SU-DHL-6 (cell line): ENCODE measurements around the gene GPC1.

Experiments used
- H2AFZ ChIP-seq: fragments of 200-600 bp; sonication (generic); 2 replicates; pipeline ENCODE4 v1.6.1; 2014; ENCODE audit warnings: low read depth, mild to moderate bottlenecking, moderate library complexity, mixed read lengths, antibody characterized with exemption, low read length; ENCODE audit not compliant: severe bottlenecking
- H3F3A ChIP-seq: fragments of 200-600 bp; shearing (Covaris generic); 2 replicates; pipeline ENCODE4 v1.6.0; 2016; ENCODE audit warnings: antibody characterized with exemption, mild to moderate bottlenecking; ENCODE audit not compliant: insufficient read depth
- H3K27ac ChIP-seq: fragments of 200-600 bp; sonication (generic); 2 replicates; pipeline ENCODE4 v1.5.1; 2016; ENCODE audit warnings: low read depth, mild to moderate bottlenecking, low read length, moderate library complexity, mixed read lengths
- H3K27me3 ChIP-seq: fragments of 200-600 bp; sonication (generic), shearing (Covaris generic); 2 replicates; pipeline ENCODE4 v1.6.0; 2014; ENCODE audit warnings: mild to moderate bottlenecking, low read length
- H3K36me3 ChIP-seq: fragments of 200-600 bp; sonication (generic); 2 replicates; pipeline ENCODE4 v1.6.1; 2014; ENCODE audit warnings: mild to moderate bottlenecking, low read length, mixed read lengths
- H3K4me2 ChIP-seq: fragments of 300-600, 200-600 bp; shearing (Covaris generic), sonication (generic); 2 replicates; pipeline ENCODE4 v1.6.0; 2014; ENCODE audit warnings: low read length, low read depth, mild to moderate bottlenecking; ENCODE audit not compliant: poor library complexity, severe bottlenecking
- H3K4me3 ChIP-seq: fragments of 200-600 bp; sonication (generic); 2 replicates; pipeline ENCODE4 v1.5.1; 2014; ENCODE audit warnings: antibody characterized with exemption, low read length, mild to moderate bottlenecking, mixed read lengths; ENCODE audit not compliant: insufficient read depth, poor library complexity, severe bottlenecking
- H3K79me2 ChIP-seq: fragments of 200-600 bp; sonication (generic); 2 replicates; pipeline ENCODE4 v1.6.1; 2014; ENCODE audit warnings: mild to moderate bottlenecking, low read length, moderate library complexity; ENCODE audit not compliant: insufficient read depth
- H3K9ac ChIP-seq: fragments of 200-600 bp; sonication (generic); 2 replicates; pipeline ENCODE4 v1.7.0; 2014; ENCODE audit warnings: mild to moderate bottlenecking, low read length
- H3K9me2 ChIP-seq: fragments of 200-600 bp; sonication (generic); replicated peaks from 2 replicates; pipeline ENCODE4 v1.6.1; 2014; ENCODE audit warnings: low read length; ENCODE audit not compliant: insufficient read depth
- H3K9me3 ChIP-seq: fragments of 200-600 bp; sonication (generic); 2 replicates; pipeline ENCODE4 v1.6.1; 2014; ENCODE audit warnings: low read length, mixed read lengths; ENCODE audit not compliant: insufficient read depth
- H4K20me1 ChIP-seq: fragments of 200-600 bp; sonication (generic); 2 replicates; pipeline ENCODE4 v1.6.1; 2014; ENCODE audit warnings: low read depth, mild to moderate bottlenecking, antibody characterized with exemption, low read length, moderate library complexity, mixed read lengths
- CTCF ChIP-seq: fragments of 200-600 bp; sonication (generic); IDR thresholded peaks from one replicate; pipeline ENCODE4 v1.5.1; 2017; ENCODE audit warnings: antibody characterized with exemption, mild to moderate bottlenecking, low read length, moderate library complexity; ENCODE audit not compliant: insufficient read depth, poor library complexity, severe bottlenecking
- EZH2phosphoT487 ChIP-seq: fragments of 200-600 bp; sonication (generic), shearing (Covaris generic); conservative IDR thresholded peaks from 2 replicates; pipeline ENCODE4 v1.6.1; 2018; ENCODE audit warnings: mild to moderate bottlenecking, antibody characterized with exemption, low read length, moderate library complexity, mixed read lengths

GPC1 gene

GRCh38 chr2:240480834-240481623 is 45.6 kb downstream of the GPC1 start:
- Histone ChIP-seq H3K27ac (no peak overlapping the region), H3K4me2 (no peak overlapping the region), H3K9ac (no peak overlapping the region), H3K27me3 (no peaks in the 10 kb centered on the region), H4K20me1 (no peaks in the 10 kb centered on the region), H3K4me3 (no peak overlapping the region), H3K36me3 (peaks cover under 1% of the 10 kb centered on the region; the same call in 1 of the 2 replicates), H2AFZ (no peak overlapping the region), H3K79me2 (no peaks in the 10 kb centered on the region), H3F3A (no peaks in the 10 kb centered on the region), H3K9me2 (no peaks in the 10 kb centered on the region), H3K9me3 (no peaks in the 10 kb centered on the region)
- TF ChIP-seq EZH2phosphoT487 (no peak), CTCF (no peak)

- Histone ChIP-seq H3K4me3 (no peak overlapping the region), H3K4me2 (no peak overlapping the region), H3K27me3 (no peaks in the 10 kb centered on the region), H2AFZ (no peak overlapping the region), H3F3A (no peaks in the 10 kb centered on the region), H4K20me1 (no peaks in the 10 kb centered on the region), H3K27ac (no peak overlapping the region), H3K9ac (no peak overlapping the region), H3K36me3 (no peaks in the 10 kb centered on the region), H3K9me2 (no peaks in the 10 kb centered on the region), H3K79me2 (no peaks in the 10 kb centered on the region), H3K9me3 (no peaks in the 10 kb centered on the region)
- TF ChIP-seq CTCF: no peak
- TF ChIP-seq EZH2phosphoT487: no peak
Observed at GRCh38 chr2:240481720-240482119, 46.3 kb downstream of the GPC1 start.

GRCh38 chr2:240482141-240482540 is 46.7 kb downstream of the GPC1 start:
- no peaks in the 10 kb centered on the region for H3K27me3 ChIP-seq

More at GRCh38 chr2:240482141-240482540, 46.7 kb downstream of the GPC1 start:
- Histone ChIP-seq H4K20me1 (no peaks in the 10 kb centered on the region), H3K27ac (no peak overlapping the region), H3K79me2 (no peaks in the 10 kb centered on the region), H3K9me3 (no peaks in the 10 kb centered on the region), H3K4me3 (no peak overlapping the region), H3F3A (no peaks in the 10 kb centered on the region), H3K9ac (no peak overlapping the region), H2AFZ (no peak overlapping the region), H3K4me2 (no peak overlapping the region), H3K9me2 (no peaks in the 10 kb centered on the region), H3K36me3 (no peaks in the 10 kb centered on the region)
- TF ChIP-seq CTCF: no peak
- no peak for TF ChIP-seq EZH2phosphoT487
